GM18867 (cell line): ENCODE measurements around the gene GRID1.
"Not testable (repeated sequence)": the region's sequence is repeated elsewhere in the genome, so short reads cannot be mapped to it uniquely, and the experiment has no call there.

ENCODE experiments used
- ATAC-seq: cut with Tn5 transposase; IDR thresholded peaks from one replicate; pipeline ENCODE4 v1.9.1; 2021; ENCODE audit warnings: mild to moderate bottlenecking, moderate library complexity; ENCODE audit not compliant: unreplicated experiment

Gene GRID1

DNA sequence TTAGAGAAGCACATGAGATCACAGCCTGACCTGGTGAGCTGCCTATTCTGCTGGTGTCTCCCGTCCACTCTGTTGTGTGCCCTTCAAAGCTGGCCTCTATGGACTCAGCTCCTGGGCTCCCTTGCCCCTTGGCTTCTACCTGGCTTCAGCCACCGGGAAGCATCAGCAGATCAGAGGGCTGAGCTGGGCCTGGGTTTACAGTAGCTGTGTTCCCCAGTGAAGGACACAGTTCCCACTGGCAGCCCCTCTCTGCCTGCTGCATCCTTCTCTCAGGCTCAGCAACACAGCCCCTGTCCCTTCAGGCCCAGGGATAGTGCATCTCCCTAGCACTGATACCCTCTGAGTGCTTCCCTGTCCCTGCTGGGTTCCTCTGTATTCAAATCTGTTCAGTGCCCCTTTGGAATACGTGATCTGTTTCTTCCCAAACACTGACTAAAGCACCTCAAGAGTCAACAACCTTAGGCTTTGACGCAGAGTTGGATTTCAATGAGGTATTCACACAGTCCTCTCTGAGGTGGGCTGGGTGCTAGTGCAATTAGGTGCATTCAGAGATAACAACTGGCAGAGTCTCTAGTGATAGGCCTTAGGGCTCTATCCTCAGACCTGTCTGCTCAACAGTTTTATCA, 109.8 kb downstream of the GRID1 start:
- ATAC-seq, result no peak

GRCh38 chr10:86255405-86256251, 111.0 kb downstream of the GRID1 start:
- no peak for ATAC-seq

DNA sequence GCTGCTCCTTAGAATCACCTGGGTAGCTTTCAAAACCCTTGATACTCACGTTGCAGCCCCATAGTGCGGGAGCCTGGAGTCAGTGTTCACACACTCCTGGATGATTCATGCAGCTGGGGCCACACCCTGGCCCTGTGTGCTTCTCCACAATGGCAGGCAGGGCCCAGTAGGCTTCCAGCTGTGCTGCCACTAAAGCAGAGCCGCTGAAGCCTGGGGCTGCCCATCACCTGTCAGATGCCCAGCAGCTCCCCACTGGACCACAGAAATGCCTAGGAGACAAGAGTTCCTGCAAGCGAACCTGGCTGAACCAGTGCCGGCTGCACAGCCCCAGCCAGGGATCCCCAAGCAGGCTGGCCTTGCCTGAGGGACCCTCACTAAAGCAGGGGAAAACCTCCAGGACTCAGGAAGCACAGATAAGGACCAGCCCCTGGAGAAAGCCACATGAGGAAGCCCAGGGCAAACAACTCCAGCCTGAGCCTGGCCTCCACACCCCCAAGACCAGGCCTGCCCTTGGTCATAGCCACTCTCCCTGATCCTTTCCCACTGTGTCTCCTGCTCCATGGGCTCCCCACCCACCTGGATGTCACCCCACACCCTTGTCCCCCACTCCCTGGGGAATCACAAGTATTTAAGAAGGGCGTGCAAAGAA, 111.9 kb downstream of the GRID1 start:
- no peak for ATAC-seq

DNA sequence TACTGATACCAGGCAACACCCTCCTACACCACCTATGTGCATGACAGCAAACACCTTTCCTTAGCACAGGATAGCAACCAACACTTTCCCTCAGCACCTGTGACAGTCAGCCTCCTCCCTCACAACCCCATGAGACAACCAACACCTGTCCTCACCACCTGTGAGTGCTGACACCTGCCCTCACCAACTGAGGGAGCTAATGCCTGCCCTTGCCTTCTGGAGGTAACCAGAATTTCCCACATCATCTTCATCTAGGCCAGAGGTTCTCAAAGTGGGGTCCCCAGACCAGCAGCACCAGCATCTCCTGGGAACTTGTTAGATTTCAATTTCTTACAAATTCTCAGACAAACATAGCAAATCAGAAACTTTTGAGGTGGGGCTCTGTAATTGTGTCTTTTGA, 112.5 kb downstream of the GRID1 start:
- no peak for ATAC-seq

GRCh38 chr10:86253091-86254072, 113.2 kb downstream of the GRID1 start:
- ATAC-seq, result no peak

GRCh38 chr10:86252556-86252955, 114.0 kb downstream of the GRID1 start:
- ATAC-seq, result no peak

GRCh38 chr10:86252079-86252478, 114.5 kb downstream of the GRID1 start:
- no peak for ATAC-seq

DNA sequence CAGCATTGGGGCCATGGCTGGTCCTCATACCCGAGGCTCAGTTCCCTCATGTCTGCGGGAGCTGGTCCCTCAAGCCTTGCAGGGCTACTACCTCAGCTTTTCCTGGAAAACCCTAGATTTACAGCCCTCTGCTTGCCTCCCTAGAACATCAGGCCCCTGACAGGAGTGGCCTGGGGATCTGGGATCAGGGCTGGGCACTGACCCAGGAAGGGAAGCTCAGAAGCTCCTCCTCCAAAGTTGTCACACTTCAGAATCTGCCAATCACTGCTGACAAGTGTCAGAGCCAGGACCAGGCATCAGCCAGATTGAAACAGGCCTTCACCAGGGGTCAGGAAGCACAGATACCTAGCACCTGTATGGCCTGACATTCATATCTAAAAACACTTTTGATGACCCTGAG, 115.2 kb downstream of the GRID1 start:
- no peak for ATAC-seq

GRCh38 chr10:86250399-86250798, 116.2 kb downstream of the GRID1 start:
- ATAC-seq, result no peak

DNA sequence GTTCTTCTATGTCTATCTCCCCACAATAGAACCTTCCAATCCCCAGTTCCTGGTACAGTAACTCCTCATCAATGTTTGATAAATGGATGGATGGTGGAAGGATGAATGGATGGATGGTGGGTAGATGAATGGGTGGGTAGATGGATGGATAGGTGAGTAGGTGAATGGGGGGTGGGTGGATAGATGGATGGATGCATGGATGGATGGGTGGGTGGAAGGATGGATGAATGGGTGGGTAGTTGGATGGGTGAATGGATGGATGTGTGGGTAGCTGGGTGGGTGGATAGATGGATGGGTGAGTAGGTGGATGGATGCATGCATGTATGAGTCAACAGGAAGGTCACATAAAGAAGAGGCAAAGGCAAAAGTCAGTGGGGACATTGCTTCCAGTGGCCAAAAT, 116.8 kb downstream of the GRID1 start:
- no peak for ATAC-seq

GRCh38 chr10:86248062-86248461, 118.5 kb downstream of the GRID1 start:
- no peak for ATAC-seq

- no peak for ATAC-seq
Observed at GRCh38 chr10:86247588-86247987, 119.0 kb downstream of the GRID1 start.

DNA sequence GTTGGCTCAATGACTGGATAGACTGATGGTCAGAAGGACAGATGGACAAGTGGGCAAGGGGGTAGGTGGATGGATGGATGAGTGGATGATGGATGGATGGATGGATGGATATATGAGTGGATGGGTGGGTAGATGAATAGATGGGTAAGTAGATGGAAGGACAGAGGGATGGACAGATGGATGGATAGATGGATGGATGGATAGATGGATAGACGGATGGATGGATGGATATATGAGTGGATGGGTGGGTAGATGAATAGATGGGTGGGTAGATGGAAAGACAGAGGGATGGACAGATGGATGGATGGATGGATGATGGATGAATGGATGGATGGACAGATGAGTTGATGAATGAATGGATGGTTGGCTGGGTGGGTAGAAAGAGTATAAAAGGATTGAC, 119.5 kb downstream of the GRID1 start:
- no peak for ATAC-seq

GRCh38 chr10:86246279-86246940, 120.2 kb downstream of the GRID1 start:
- ATAC-seq, result no peak

DNA sequence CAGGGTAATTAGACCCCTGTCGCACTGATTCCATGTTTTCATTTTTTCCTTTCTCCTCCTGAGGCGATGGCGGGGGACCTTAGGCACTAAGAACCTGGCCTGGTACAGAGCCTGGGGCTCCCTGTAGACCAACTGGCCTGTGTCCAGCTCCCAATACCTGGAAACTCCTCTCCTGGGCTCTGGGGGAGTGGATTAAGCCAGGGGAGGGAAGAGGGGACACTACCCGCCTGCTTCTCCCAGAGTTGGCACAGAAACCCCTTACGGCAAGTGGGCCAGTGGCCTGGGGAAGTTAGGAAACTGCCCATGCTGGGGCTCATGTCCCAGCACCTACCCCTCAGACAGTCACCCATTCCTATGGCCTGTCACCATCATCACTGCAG, 121.6 kb downstream of the GRID1 start:
- no peak for ATAC-seq

DNA sequence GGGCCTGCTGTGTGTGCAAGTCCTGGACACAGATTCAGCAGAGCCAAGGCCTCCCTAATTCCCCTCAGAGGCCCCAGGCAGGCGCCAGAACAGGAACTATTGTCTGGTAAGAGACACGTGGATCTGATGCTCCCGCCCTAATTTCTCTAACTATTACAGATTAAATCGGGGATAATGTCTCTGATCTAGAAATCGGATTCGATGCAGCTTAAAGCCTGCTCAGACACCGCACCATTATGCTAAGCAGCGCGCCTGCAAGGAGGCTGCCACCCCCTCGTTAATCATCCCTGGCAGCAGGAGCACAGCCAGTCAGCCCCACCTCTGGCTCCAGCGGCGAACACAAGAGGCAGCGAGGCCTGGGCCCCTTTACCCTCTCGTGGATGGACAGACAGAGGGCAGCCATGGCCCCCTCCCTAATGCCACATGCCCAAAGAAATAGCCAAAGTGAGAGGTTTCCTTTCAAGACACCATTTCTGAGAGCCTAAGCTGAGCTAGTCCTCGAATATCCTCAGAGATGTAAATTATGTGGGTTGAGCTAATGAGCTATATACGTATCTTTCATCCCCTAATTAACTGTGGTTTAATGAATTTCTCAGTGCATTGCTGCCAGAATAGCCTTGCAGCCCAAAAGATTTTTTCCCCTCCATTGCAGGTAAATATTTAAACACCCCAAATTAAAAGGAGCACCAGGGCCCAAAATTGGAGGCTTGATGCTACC, 122.1 kb downstream of the GRID1 start:
- no peak for ATAC-seq

- no peak for ATAC-seq
Observed at GRCh38 chr10:86243651-86244155, 122.9 kb downstream of the GRID1 start.

DNA sequence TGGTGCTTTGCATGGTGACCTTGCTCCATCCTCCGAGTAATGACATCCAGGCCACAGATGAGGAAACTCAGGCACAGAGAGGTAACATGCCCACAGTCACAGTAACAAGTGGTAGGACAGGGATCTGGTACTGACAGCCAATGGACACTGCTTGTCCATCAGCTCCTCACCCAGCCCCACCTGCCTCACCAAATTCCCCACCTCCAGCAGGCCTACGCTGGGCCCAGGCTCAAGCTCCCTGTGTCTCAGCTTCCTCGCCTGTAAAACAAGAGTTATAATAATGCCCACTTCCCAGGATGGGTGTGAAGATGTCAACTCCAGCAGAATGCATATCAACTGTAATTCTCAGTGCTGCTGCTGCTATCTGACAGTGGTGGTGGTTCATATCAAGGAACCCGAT, 123.8 kb downstream of the GRID1 start:
- no peak for ATAC-seq

DNA sequence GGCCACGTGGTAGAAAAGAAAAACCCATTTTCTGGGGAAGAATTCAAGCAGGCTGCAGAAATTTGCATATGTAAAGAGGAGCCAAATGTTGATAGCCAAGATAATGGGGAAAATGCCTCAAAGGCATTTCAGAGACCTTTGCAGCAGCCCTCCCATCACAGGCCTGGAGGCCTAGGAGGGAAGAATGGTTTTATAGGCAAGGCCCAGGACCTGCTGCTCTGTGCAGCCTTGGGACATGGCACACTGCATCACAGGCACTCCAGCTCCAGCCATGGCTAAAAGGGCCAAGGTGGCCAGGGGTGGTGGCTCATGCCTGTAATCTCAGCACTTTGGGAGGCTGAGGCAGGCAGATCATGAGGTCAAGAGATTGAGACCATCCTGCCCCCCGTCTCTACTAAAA, 128.5 kb downstream of the GRID1 start:
- ATAC-seq, result not testable (repeated sequence)
